Transverse colon (tissue), 4 donors: ENCODE results near the gene BPIFB1.

Source experiments
- POLR2AphosphoS5 ChIP-seq, 3 donors: sonication (generic); formaldehyde crosslinking; IDR thresholded peaks; one replicate each; pipeline ENCODE4 v1.6.1; 2016; ENCODE audit warnings: antibody characterized with exemption in 3 of 3
- TF ChIP-seq, protein P1 (sequence below), 5 experiments: fragments of 200-600 bp in 3 of 5; fragments of 450-650 bp in 2 of 5; sonication (generic) in 3 of 5; IDR thresholded peaks; 1 replicate in 2 of 5; 2 replicates in 3 of 5; pipeline ENCODE4 v1.5.1; 2016 to 2017; ENCODE audit warnings: antibody characterized with exemption in 5 of 5, inconsistent platforms in 3 of 5, mild to moderate bottlenecking in 2 of 5, moderate library complexity in 1 of 5

DNA sequence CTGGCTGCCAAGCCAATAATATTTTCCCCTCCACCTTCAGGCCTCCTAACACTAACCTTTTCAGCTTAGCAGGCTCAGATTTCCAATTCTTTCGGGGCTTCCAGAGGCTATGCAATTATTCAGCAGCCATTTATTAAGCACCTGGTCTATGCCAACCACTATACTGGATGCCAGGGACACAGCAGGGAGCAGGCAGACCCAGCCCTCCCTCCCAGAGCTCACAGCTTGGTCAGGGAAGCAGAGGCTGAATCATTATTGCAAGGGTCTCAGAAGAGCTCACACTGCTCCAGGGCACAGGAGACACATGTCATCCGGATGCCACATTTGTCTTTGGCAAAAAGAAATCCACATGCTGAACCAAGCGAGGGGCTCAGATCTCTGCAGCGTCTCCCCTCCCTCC, 1.3 kb downstream of the BPIFB1 start:
- TF ChIP-seq, protein P1, sequence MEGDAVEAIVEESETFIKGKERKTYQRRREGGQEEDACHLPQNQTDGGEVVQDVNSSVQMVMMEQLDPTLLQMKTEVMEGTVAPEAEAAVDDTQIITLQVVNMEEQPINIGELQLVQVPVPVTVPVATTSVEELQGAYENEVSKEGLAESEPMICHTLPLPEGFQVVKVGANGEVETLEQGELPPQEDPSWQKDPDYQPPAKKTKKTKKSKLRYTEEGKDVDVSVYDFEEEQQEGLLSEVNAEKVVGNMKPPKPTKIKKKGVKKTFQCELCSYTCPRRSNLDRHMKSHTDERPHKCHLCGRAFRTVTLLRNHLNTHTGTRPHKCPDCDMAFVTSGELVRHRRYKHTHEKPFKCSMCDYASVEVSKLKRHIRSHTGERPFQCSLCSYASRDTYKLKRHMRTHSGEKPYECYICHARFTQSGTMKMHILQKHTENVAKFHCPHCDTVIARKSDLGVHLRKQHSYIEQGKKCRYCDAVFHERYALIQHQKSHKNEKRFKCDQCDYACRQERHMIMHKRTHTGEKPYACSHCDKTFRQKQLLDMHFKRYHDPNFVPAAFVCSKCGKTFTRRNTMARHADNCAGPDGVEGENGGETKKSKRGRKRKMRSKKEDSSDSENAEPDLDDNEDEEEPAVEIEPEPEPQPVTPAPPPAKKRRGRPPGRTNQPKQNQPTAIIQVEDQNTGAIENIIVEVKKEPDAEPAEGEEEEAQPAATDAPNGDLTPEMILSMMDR (IDR thresholded peaks at IDR 0.05) = no peak
- TF ChIP-seq POLR2AphosphoS5 (IDR thresholded peaks at IDR 0.05) = no peak
